ENCODE results near the gene FGF14.

The FGF14 gene

GRCh38 chr13:101707659-101708058 lies 694.2 kb downstream of the FGF14 start:
- DNase-seq (ENCODE audit: low spot score) = no peak
- in situ Hi-C loops (cut with MboI; ENCODE audit: low pct_unique_long_range_greater_than_20kb, low sequenced_read_pairs, unreplicated experiment) = loop anchor here (25.0 kb wide), 1 partner anchor 95 kb away; no protein-coding TSS in a partner anchor
- TF ChIP-seq CTCF (IDR thresholded peaks at IDR 0.05; ENCODE audit: extremely low read depth, insufficient read depth, missing control alignments) = no peak

GRCh38 chr13:101706651-101707050 lies 695.2 kb downstream of the FGF14 start:
- DNase-seq (ENCODE audit: low spot score) = no peak
- in situ Hi-C loops (cut with MboI; ENCODE audit: low pct_unique_long_range_greater_than_20kb, low sequenced_read_pairs, unreplicated experiment) = loop anchor here (25.0 kb wide), 1 partner anchor 94 kb away; no protein-coding TSS in a partner anchor
- TF ChIP-seq CTCF (IDR thresholded peaks at IDR 0.05; ENCODE audit: extremely low read depth, insufficient read depth, missing control alignments) = no peak

- in situ Hi-C loops (cut with MboI; ENCODE audit: low pct_unique_long_range_greater_than_20kb, low sequenced_read_pairs, unreplicated experiment) = loop anchor here (25.0 kb wide), 1 partner anchor 92 kb away; no protein-coding TSS in a partner anchor
- no peak for TF ChIP-seq CTCF (IDR thresholded peaks at IDR 0.05; ENCODE audit: extremely low read depth, insufficient read depth, missing control alignments)
- no peak for DNase-seq (ENCODE audit: low spot score)
Observed at GRCh38 chr13:101703838-101704237, 698.0 kb downstream of the FGF14 start.

- no peak for TF ChIP-seq CTCF (IDR thresholded peaks at IDR 0.05; ENCODE audit: extremely low read depth, insufficient read depth, missing control alignments)
- DNase-seq (ENCODE audit: low spot score) = no peak
- in situ Hi-C loops (cut with MboI; ENCODE audit: low pct_unique_long_range_greater_than_20kb, low sequenced_read_pairs, unreplicated experiment) = loop anchor here (25.0 kb wide), 1 partner anchor 91 kb away; no protein-coding TSS in a partner anchor
Observed at GRCh38 chr13:101703081-101703480, 698.8 kb downstream of the FGF14 start.

GRCh38 chr13:101700598-101700997 lies 701.2 kb downstream of the FGF14 start:
- no peak for TF ChIP-seq CTCF (IDR thresholded peaks at IDR 0.05; ENCODE audit: extremely low read depth, insufficient read depth, missing control alignments)
- DNase-seq (ENCODE audit: low spot score) = no peak
- in situ Hi-C loops (cut with MboI; ENCODE audit: low pct_unique_long_range_greater_than_20kb, low sequenced_read_pairs, unreplicated experiment) = loop anchor here (25.0 kb wide), 1 partner anchor 88 kb away; no protein-coding TSS in a partner anchor

- TF ChIP-seq CTCF (IDR thresholded peaks at IDR 0.05; ENCODE audit: extremely low read depth, insufficient read depth, missing control alignments) = no peak
- in situ Hi-C loops (cut with MboI; ENCODE audit: low pct_unique_long_range_greater_than_20kb, low sequenced_read_pairs, unreplicated experiment) = no loop called here
- no peak for DNase-seq (ENCODE audit: low spot score)
Observed at GRCh38 chr13:101698400-101698799, 703.4 kb downstream of the FGF14 start.

Measured in GM13977 (cell line).